ENCODE data around the gene SLC10A7. TPM values are rescaled to one million over a fixed set of nuclear protein-coding genes. Genes with fewer than 3 reads are reported as not detected.

Gene SLC10A7
- total and polyA plus RNA-seq, 2 of the 4 experiments (the other 2 are of a cell fraction): 5.2 to 8.4 TPM

DNA sequence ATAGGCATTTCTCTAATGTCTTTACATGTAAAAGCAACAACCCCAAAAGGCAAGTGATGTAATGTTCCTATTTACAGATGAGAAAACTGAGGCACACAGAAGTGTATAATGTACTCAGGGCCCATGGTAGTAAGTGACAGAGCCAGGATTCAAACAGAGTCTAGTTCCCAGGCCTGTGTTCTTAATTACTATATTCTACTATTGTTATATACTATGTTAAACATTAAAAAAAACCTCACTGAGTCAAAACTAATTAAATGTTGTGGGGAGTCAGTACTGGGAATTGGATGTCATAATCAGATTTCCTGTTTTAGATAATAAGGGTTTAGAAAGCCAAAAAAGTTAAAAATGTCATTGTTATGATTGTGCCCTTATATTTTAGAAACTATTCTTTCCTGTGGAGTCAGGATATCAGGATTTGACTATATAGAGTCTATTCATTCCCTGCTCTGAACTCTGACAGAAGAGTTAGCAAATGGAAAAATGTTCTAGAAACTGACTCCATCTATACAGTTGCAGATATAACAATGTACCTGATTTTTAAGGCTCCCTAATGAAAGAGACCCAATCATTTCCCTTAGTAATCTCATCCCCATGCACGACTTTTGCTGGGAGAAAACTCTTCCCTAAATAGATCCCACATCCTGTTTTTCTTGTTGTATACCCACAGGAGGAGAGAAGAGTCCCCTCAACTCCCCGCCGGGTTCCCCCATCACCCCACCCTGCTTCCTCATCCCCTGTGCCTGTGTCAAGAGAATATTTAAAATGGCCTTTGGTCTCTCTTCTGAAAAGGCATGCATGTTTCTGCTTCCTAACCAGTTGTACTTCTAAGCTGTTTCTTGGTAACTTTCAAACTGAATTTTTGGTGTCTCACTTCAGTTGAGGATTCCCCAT lies 237.7 kb downstream of the SLC10A7 start:
- Histone ChIP-seq H3K4me2 (ENCODE audit: low read depth, low read length) (no peak overlapping the region), H3K9me1 (ENCODE audit: insufficient read depth, low read length) (no peaks in the 10 kb centered on the region), H3K4me3 (ENCODE audit: insufficient read depth, low read depth, low read length) (no peak overlapping the region), H4K91ac (ENCODE audit: insufficient read depth, low read depth, low read length) (no peak overlapping the region), H2BK5ac (ENCODE audit: low read depth, low read length, poor library complexity, severe bottlenecking) (no peak overlapping the region), H4K8ac (ENCODE audit: low read depth in 2 of 2, low read length in 2 of 2) (no peak overlapping the region), H4K5ac (ENCODE audit: low read depth, low read length) (no peak overlapping the region), H3K23ac (ENCODE audit: low read depth, low read length) (no peak overlapping the region), H3K36me3 (ENCODE audit: control insufficient read depth, insufficient read depth, low read length) (peaks cover 3% of the 10 kb centered on the region), H3K18ac (ENCODE audit: low read depth, low read length) (no peak overlapping the region), H3K4me1 (ENCODE audit: control insufficient read depth, insufficient read depth, low read length) (no peaks in the 10 kb centered on the region), H3K79me1 (ENCODE audit: low read depth in 1 of 2, low read length in 2 of 2) (no peaks in the 10 kb centered on the region), H3K9me3 (ENCODE audit: control insufficient read depth, insufficient read depth, low read length) (no peaks in the 10 kb centered on the region), H3K14ac (replicated peaks; ENCODE audit: low read depth, low read length) (no peak overlapping the region), H3K4ac (ENCODE audit: low read depth, low read length) (no peak overlapping the region), H2BK120ac (ENCODE audit: low read depth, low read length) (no peak overlapping the region), H4K20me1 (ENCODE audit: insufficient read depth, low read length) (no peaks in the 10 kb centered on the region), H3K56ac (ENCODE audit: extremely low read depth, insufficient read depth, low read length) (no peak overlapping the region; the same call in 1 of the 2 replicates), H2AK9ac (replicated peaks; ENCODE audit: low read depth, low read length, poor library complexity) (no peak overlapping the region), H2BK20ac (ENCODE audit: low read depth, low read length) (no peak overlapping the region), H3K9ac (ENCODE audit: low read depth, low read length) (no peak overlapping the region), H3K27ac (ENCODE audit: insufficient read depth, low read length) (no peak overlapping the region), H3K27me3 (ENCODE audit: control insufficient read depth, insufficient read depth, low read length) (no peaks in the 10 kb centered on the region), H2AK5ac (ENCODE audit: low read depth, low read length) (no peak overlapping the region), H2BK15ac (ENCODE audit: low read depth, low read length) (no peak overlapping the region), H2AFZ (replicated peaks; ENCODE audit: low read length, poor library complexity) (no peak overlapping the region)
- ATAC-seq (ENCODE audit: low read depth): no peak
- CTCF ChIA-PET: no interaction called here
- no peak for DNase-seq
- TF ChIP-seq CEBPB (IDR thresholded peaks at IDR 0.05; ENCODE audit: low read depth, low read length) (no peak), RFX5 (IDR thresholded peaks at IDR 0.05; ENCODE audit: low read depth, low read length) (no peak), CHD1 (IDR thresholded peaks at IDR 0.05; ENCODE audit: low read depth, low read length) (no peak), MAFK (IDR thresholded peaks at IDR 0.05; ENCODE audit: low read depth, low read length) (no peak), SMC3 (IDR thresholded peaks at IDR 0.05; ENCODE audit: low read depth, low read length) (no peak), RCOR1 (IDR thresholded peaks at IDR 0.05; ENCODE audit: insufficient replicate concordance, low read length) (no peak), NFE2L2 (IDR thresholded peaks at IDR 0.05; ENCODE audit: low read depth, low read length) (no peak), BHLHE40 (IDR thresholded peaks at IDR 0.05; ENCODE audit: low read depth, low read length) (no peak), POLR2A (IDR thresholded peaks at IDR 0.05; ENCODE audit: low read depth, low read length) (no peak)
- TF ChIP-seq, protein P1, sequence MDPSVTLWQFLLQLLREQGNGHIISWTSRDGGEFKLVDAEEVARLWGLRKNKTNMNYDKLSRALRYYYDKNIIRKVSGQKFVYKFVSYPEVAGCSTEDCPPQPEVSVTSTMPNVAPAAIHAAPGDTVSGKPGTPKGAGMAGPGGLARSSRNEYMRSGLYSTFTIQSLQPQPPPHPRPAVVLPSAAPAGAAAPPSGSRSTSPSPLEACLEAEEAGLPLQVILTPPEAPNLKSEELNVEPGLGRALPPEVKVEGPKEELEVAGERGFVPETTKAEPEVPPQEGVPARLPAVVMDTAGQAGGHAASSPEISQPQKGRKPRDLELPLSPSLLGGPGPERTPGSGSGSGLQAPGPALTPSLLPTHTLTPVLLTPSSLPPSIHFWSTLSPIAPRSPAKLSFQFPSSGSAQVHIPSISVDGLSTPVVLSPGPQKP (IDR thresholded peaks at IDR 0.05; ENCODE audit: borderline replicate concordance, low read depth, low read length): no peak
- TF ChIP-seq, protein P2, sequence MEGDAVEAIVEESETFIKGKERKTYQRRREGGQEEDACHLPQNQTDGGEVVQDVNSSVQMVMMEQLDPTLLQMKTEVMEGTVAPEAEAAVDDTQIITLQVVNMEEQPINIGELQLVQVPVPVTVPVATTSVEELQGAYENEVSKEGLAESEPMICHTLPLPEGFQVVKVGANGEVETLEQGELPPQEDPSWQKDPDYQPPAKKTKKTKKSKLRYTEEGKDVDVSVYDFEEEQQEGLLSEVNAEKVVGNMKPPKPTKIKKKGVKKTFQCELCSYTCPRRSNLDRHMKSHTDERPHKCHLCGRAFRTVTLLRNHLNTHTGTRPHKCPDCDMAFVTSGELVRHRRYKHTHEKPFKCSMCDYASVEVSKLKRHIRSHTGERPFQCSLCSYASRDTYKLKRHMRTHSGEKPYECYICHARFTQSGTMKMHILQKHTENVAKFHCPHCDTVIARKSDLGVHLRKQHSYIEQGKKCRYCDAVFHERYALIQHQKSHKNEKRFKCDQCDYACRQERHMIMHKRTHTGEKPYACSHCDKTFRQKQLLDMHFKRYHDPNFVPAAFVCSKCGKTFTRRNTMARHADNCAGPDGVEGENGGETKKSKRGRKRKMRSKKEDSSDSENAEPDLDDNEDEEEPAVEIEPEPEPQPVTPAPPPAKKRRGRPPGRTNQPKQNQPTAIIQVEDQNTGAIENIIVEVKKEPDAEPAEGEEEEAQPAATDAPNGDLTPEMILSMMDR (conservative IDR thresholded peaks at IDR 0.05; ENCODE audit: low read depth, low read length): no peak
- WGBS, 2 experiments (ENCODE audit: extremely low coverage in 2 of 2, insufficient read length in 1 of 2): 80% methylated on average over 1 of the region's 3 CpGs; no CpG with 5 or more reads in 1 of the 2 experiments
- intact Hi-C loops (cut with micrococcal nuclease): no loop called here
- BruUV-seq (replicated peaks): no TSS peak
- in situ Hi-C loops (cut with MboI; ENCODE audit: low sequenced_read_pairs): no loop called here
- POLR2A ChIA-PET (ENCODE audit: unreplicated experiment): no interaction called here
- dilution Hi-C loops (cut with HindIII; ENCODE audit: low sequenced_read_pairs, unreplicated experiment): no loop called here
